Stimulated activated naive CD4-positive, alpha-beta T cell (primary cell): ENCODE results near the gene KCNQ1OT1.

ENCODE experiments used
- DNase-seq, 6 experiments: peaks; one replicate each; lab custom pipeline; 2025; lab: John Stamatoyannopoulos, UW

Gene KCNQ1OT1

DNA sequence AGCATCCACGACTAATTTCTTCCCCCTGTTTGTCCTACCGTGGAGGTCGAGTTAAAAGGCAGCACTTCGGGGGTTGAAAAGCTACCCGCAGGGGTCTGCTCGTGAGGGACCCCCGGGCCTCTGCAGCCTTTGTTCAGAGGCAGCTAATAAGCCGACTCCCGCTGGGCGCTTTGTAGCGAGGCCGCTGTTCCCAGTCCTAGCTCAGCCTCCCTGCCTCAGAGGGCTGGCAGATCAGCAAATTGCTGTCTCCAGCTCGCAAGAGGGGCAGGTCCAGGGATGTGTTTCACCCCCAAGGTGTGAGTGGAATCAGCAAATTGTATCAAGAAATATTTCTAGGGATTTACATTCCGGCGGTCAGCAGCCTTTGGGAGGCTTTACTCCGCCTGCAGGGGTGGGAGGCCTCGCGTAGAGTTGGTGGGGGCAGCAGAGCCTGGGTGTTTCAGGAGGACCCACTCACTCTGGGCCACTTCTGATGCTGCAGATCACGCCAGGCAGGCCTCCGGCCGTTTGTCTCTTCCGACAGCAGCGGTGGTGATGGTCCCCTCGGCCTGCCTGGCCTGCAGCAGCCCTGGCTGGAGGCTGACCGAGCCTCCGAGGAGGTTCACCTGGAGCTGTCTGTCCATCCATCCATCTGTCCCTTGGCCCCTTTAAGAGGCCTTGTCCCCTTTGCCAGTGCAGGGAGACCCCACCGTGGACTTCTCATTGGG lies 21.6 kb upstream of the KCNQ1OT1 start:
- no peak for DNase-seq

GRCh38 chr11:2719831-2720590 lies 20.2 kb upstream of the KCNQ1OT1 start:
- DNase-seq: no peak

DNA sequence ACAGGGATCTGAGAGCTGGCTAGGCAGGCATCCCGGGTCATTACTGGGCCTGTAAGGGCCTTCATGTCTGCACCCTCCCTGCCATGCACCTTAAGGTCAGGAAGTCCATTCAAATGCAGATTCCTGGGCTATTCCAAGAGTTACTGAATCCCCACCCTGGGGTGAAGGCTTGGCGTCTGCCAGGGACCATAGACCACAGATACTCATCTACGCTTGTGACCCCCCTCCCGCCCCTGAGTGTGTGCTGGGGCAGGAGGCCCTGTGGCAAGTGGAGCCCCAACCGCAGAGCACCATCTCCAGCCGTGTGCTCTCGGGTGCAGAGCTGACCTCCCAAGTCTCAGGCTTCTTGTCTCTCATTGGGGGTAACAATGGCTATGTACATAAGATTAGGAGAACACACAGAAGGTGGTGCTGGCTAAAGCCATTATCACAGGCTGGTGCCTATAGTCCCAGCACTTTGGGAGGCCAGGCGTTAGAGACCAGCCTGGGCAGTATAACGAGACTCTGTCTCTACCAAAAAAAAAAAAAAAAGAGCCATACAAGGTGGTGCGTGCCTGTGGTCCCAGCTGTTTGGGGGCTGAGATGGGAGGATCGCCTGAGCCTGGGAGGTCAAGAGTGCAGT lies 19.1 kb upstream of the KCNQ1OT1 start:
- no peak for DNase-seq

GRCh38 chr11:2717561-2718325 lies 17.9 kb upstream of the KCNQ1OT1 start:
- DNase-seq: no peak

DNA sequence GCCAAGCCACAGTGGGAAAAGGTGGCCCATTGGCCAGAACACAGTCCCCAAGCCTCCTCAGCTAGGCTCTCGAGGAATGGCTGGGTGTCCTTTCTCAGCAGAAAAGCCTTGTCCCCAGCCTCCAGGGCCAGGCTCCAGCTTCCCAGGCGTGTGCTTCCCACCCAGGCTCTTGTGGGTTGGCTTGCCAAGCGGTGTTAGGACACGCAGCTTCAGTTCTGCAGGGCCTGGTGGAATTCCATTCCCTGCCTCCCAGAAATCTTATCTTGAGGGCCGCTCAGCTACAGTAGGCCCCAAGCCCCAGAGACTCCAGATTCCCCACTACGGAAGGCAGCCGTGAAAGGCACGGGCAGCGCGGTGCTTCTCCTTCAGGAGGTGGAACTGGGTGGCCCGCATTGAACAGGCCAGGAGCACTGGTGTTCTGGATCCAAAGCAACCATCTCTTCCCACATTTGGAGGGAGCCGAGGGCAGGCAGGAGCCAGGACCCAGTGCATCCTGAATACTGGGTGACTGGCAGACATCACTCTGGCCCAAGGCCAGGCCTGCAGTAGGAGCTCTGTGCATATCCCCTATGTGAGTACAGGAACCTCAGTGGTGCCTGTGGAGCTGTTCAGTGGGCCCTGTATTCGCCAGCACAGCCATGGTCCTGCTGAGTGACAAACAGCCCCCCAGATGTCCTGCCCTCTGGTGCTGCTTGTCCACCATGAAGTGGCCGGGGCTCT lies 16.7 kb upstream of the KCNQ1OT1 start:
- no peak for DNase-seq

- DNase-seq: no peak
Observed at GRCh38 chr11:2715716-2716350, 16.0 kb upstream of the KCNQ1OT1 start.

DNA sequence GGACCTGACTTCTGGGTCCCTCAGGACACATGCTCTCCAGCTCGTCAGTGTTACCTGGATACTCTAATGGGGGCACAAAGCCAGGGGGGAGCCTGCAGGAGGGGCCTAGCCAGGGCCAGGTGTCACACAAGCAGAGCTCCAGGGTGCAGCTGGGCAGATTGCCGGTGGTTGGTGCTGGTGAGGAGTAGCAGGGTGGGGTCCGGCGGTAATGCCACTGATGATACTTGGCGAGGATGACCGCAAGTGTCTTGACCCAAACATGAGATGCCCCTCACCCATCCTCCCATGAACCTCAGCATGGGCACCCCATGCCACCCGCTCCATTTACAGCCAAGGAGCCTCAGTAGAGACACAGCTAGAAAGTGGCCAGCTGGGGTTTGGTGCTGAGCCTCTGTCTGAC lies 15.1 kb upstream of the KCNQ1OT1 start:
- no peak for DNase-seq

DNA sequence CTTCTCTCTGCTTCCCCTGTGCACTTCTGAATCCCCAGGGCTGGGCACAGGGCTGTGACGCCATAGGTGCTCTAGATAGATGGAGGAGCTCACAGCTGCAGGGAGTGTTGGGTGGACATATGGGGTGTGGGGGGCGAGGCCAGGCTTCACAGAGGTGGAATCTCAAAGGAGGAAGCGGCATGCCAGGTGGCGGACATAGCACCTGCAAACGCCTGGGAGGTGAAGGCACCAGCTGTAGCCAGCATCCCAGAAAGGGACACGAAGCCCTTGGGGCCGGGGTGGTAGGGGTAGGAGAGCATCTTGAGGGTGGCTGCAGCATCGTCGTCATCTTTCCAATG lies 14.6 kb upstream of the KCNQ1OT1 start:
- no peak for DNase-seq

- no peak for DNase-seq
Observed at GRCh38 chr11:2713661-2714462, 14.1 kb upstream of the KCNQ1OT1 start.

DNA sequence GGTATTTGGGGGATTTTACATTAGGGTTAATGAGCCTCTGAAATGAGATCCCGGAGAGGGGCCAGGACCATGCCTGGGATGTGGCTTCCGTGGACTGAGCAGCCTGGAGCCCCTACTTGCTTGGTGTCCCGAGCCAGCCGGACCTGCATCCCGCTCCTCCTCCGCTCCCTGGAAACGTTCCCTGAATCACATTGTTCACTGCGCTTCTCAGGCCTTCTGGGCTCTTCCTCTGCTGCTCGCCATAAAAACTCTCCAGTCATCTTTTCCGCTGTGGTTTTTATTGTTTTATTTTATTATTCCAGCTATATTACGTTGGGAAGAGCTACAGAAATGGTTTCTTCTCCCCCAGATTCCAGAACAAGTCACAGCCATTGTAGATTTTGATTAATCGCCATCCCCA lies 13.3 kb upstream of the KCNQ1OT1 start:
- DNase-seq: no peak

DNA sequence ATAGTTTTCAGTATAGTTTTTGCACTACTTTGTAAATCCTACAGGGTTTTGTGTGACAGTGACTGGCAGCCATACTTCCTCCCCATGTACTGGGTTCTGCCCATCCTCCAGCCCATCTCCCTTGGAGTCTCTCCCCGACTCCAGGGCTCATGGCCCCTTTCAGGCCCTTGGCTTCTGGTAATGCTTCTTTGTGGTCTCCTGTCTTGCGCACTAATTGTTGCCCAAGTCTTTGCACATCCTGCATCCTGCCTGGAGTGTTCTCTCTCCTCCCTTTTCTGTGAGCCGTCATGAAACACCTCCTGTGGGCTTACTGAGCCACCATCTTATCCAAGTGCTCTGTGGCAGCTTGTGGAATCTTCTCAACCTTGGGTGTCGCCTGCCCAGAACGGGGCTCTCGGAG lies 11.4 kb upstream of the KCNQ1OT1 start:
- no peak for DNase-seq

DNA sequence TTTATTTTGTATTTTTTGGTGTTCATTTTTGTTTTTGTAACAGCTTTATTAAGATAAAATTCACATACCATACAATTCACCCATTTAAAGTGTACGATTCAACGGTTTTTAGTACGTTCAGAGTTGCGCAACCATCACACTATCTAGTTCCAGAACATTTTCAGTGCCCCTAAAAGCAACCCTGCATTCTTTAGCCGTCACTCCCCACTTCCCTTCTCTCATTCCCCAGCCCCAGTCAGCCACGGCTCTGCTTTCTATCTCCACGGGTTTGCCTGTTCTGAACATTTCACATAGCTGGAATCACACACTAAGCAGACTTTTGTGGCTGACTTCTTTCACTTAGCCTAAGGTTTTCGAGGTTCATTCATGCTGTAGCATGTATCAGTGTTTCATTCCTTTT lies 9.6 kb upstream of the KCNQ1OT1 start:
- no peak for DNase-seq

GRCh38 chr11:2708757-2709281 lies 9.0 kb upstream of the KCNQ1OT1 start:
- DNase-seq: no peak

GRCh38 chr11:2708151-2708581 lies 8.4 kb upstream of the KCNQ1OT1 start:
- no peak for DNase-seq

- DNase-seq: no peak
Observed at GRCh38 chr11:2707736-2708135, 7.9 kb upstream of the KCNQ1OT1 start.

- no peak for DNase-seq
Observed at GRCh38 chr11:2706321-2706720, 6.5 kb upstream of the KCNQ1OT1 start.

- no peak for DNase-seq
Observed at GRCh38 chr11:2704896-2705606, 5.3 kb upstream of the KCNQ1OT1 start.

DNA sequence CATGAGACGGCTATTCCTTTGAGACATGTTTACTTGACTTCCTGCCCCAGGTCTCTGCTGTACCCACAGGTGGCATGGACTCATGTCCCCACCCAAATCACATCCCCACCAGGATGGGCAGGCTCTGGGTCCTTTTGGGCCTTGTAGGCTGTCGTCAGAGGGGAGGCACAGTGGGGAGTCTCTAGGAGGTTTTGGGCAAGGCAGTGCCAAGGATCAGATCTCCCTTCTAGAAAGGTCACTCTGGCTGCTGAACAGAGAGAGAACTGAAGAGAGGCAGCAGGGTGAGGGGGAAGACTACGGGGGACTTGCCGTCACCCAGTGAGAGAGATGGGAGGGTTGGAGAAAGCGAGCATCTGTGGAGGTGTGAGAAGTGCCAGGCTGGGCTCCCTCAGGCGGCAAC lies 4.6 kb upstream of the KCNQ1OT1 start:
- no peak for DNase-seq

DNA sequence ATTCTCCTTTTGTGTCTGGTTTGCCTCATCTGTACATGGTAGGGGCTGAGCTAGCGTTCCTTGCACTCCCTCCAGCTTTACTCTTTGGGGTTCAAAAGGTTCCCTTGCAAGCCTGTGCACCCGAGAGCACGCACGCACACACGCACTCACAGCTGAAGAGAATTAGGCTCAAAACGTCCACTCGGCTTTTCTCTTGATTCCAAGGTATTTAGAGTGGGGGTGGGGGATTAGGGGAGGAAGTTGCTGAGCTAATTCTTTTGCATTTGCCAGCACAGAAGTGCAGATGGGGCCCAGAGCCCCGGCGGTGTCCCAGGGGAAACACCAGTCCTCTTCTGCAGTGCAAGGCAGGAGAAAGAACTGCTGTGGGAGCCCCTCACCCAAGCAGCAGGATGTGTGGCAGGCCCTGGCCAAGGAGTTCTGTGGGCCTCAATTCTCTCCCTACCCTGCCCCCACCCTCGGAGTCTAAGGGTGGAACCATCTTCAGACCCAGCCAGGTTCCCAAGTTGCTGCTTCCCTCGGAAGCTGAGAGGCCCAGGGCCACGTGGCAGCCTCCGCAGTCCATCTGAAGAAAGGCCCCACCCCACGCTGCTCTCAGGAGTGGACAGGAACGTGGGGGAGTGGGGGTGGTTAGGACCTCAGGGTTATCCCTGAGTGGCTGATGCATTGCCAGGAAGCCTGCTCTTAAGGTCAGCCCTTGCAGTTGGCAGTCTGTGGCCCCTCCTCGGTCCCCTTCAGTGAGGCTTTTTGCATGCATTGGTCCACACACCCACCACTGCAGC lies 3.8 kb upstream of the KCNQ1OT1 start:
- DNase-seq: no peak
